Measurements from ENCODE around the gene ZNF236.

DNA sequence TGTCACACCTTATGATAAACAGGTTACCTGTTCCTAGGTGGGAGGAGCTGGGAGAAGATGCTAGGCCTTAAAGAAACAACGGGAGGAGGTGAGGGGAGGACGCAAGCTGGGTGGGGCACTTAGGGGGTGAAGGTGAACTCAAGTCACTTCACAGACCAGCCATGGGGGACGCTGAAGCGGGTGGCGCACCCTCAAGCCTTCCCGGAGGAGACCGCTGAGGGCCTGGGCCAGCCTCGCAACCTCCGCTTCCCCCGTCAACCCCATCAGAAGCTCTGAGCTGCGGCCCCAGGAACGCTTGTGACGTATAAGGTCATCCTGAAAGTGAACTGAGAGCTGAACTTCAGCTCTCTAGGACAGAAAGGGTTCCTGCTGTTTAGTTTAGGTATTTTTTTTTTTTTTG is 176.7 kb downstream of the ZNF236 start:
- TF ChIP-seq, protein P1, sequence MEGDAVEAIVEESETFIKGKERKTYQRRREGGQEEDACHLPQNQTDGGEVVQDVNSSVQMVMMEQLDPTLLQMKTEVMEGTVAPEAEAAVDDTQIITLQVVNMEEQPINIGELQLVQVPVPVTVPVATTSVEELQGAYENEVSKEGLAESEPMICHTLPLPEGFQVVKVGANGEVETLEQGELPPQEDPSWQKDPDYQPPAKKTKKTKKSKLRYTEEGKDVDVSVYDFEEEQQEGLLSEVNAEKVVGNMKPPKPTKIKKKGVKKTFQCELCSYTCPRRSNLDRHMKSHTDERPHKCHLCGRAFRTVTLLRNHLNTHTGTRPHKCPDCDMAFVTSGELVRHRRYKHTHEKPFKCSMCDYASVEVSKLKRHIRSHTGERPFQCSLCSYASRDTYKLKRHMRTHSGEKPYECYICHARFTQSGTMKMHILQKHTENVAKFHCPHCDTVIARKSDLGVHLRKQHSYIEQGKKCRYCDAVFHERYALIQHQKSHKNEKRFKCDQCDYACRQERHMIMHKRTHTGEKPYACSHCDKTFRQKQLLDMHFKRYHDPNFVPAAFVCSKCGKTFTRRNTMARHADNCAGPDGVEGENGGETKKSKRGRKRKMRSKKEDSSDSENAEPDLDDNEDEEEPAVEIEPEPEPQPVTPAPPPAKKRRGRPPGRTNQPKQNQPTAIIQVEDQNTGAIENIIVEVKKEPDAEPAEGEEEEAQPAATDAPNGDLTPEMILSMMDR (IDR thresholded peaks at IDR 0.05): no peak
- TF ChIP-seq POLR2A (IDR thresholded peaks at IDR 0.05) (no peak), EP300 (IDR thresholded peaks at IDR 0.05) (no peak), POLR2AphosphoS5 (IDR thresholded peaks at IDR 0.05) (no peak)
